HepG2 (cell line): ENCODE data around the gene CASKIN2. TPM values are rescaled to one million over a fixed set of nuclear protein-coding genes. Genes with fewer than 3 reads are reported as not detected.

Experiments
- CBX2 ChIP-seq, 2 experiments: fragments of 200-600 bp in 1 of 2; sonication (generic); formaldehyde crosslinking in 1 of 2; IDR thresholded peaks; 2 replicates each; pipeline versions ENCODE4 v1.7.0 to v1.8.1; 2018 to 2022; ENCODE audit warnings: low read depth in 2 of 2, low read length in 1 of 2, mild to moderate bottlenecking in 1 of 2, missing genetic modification reagents in 1 of 2
- GABPB1 ChIP-seq: IDR thresholded peaks from 2 replicates; pipeline ENCODE4 v1.6.1; 2016; ENCODE audit warnings: mild to moderate bottlenecking, missing genetic modification reagents, moderate library complexity, missing compliant biosample characterization
- NR1H2 ChIP-seq: sonication (generic); formaldehyde crosslinking; IDR thresholded peaks from 2 replicates; pipeline ENCODE4 v1.8.1; 2022; ENCODE audit warnings: low read depth, missing genetic modification reagents, borderline replicate concordance
- SCMH1 ChIP-seq: sonication (generic); formaldehyde crosslinking; IDR thresholded peaks from 2 replicates; pipeline ENCODE4 v1.9.0; 2021; ENCODE audit warnings: missing genetic modification reagents, mild to moderate bottlenecking, borderline replicate concordance
- SKIL ChIP-seq: sonication (generic); formaldehyde crosslinking; IDR thresholded peaks from 2 replicates; pipeline ENCODE4 v1.8.0; 2022; ENCODE audit warnings: missing genetic modification reagents, mild to moderate bottlenecking, moderate library complexity, borderline replicate concordance
- TFDP1 ChIP-seq: IDR thresholded peaks from 2 replicates; pipeline ENCODE4 v1.6.1; 2016; ENCODE audit warnings: missing compliant biosample characterization, missing genetic modification reagents, borderline replicate concordance
- ZBTB39 ChIP-seq: sonication (generic); formaldehyde crosslinking; IDR thresholded peaks from 2 replicates; pipeline ENCODE4 v1.5.0; 2020; ENCODE audit warnings: missing genetic modification reagents
- ZNF142 ChIP-seq: sonication (generic); formaldehyde crosslinking; IDR thresholded peaks from 2 replicates; pipeline ENCODE4 v1.4.0; 2020; ENCODE audit warnings: missing genetic modification reagents
- ZNF761 ChIP-seq: sonication (generic); formaldehyde crosslinking; conservative IDR thresholded peaks from 2 replicates; pipeline ENCODE4 v1.4.0; 2020; ENCODE audit warnings: mild to moderate bottlenecking, missing genetic modification reagents
- ZNF780A ChIP-seq: sonication (generic); formaldehyde crosslinking; IDR thresholded peaks from 2 replicates; pipeline ENCODE4 v1.8.0; 2022; ENCODE audit warnings: mild to moderate bottlenecking, missing genetic modification reagents, moderate library complexity
- polyA plus RNA-seq, 8 experiments: library from polyadenylated mRNA; depleted of rRNA in 3 of 8; stranded (reverse) in 7 of 8; unstranded in 1 of 8; fragments of >200 nt; fragmentation: Illumina TruSeq in 4 of 8; extraction: Trizol in 4 of 8; gene quantifications; 2 replicates each; pipeline versions ENCODE4 v1.2.1 to v1.2.3, GENCODE V29; 2011 to 2016; ENCODE audit warnings: low read depth in 4 of 8, missing spikeins in 1 of 8, mixed read lengths in 1 of 8; ENCODE audit not compliant: insufficient read depth in 1 of 8
- total RNA-seq, 5 experiments: library from RNA; depleted of rRNA; stranded (reverse); fragments of >200 nt; fragmentation: Illumina TruSeq; extraction: Trizol; gene quantifications; 2 replicates each; pipeline ENCODE4 v1.2.3, GENCODE V29; 2016; ENCODE audit warnings: low read depth in 1 of 5
- TF ChIP-seq, protein P1 (sequence below): sonication (generic); formaldehyde crosslinking; conservative IDR thresholded peaks from 2 replicates; pipeline ENCODE4 v1.4.0; 2020; ENCODE audit warnings: mild to moderate bottlenecking, missing genetic modification reagents, moderate library complexity

CASKIN2 gene
- total and polyA plus RNA-seq, 2 of the 13 experiments (the other 11 are each of a cell fraction or from before 2014, with no cell fraction given) = 5.2 to 7.8 TPM

DNA sequence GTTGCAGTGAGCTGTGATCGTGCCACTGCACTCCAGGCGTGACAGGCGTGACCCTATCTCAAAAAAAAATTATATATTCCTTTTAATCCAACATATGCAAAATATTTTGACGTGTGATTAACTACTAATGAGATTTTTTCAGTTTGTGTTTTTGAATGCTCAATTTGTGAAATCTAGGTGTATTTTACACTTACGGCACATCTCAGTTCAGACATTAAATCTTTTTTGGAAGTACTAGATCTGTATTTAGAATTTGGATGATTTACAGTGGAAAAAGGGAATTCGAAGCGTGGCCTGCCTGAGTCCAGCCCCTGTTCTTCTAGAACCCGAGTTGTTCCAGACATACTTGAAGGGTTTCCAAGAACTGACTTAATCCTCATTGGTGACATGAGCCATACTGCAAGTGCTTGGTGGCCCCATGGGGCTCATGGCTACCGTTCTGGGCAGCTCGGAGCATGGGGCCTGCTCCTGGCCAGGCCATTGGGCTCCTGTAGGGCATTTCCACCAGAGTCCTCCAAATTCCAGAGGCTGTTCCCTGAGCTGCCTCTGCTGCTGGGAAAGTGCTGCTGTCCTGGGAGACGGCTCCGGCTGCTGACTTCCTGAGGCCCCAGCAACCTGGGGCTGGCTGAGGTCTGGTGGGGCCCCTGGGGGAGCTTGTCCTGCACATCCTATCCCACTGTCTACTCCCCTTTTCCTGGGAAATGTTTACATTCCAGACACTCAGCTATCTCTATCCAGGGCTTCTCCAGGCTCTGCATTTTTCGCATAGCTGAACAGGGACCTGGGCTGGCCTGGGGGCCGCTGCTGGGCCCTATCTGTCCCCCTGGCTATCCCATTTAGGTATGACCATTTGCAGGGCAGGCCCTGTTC is 37.3 kb upstream of the CASKIN2 start (continued):
- TF ChIP-seq, protein P1, sequence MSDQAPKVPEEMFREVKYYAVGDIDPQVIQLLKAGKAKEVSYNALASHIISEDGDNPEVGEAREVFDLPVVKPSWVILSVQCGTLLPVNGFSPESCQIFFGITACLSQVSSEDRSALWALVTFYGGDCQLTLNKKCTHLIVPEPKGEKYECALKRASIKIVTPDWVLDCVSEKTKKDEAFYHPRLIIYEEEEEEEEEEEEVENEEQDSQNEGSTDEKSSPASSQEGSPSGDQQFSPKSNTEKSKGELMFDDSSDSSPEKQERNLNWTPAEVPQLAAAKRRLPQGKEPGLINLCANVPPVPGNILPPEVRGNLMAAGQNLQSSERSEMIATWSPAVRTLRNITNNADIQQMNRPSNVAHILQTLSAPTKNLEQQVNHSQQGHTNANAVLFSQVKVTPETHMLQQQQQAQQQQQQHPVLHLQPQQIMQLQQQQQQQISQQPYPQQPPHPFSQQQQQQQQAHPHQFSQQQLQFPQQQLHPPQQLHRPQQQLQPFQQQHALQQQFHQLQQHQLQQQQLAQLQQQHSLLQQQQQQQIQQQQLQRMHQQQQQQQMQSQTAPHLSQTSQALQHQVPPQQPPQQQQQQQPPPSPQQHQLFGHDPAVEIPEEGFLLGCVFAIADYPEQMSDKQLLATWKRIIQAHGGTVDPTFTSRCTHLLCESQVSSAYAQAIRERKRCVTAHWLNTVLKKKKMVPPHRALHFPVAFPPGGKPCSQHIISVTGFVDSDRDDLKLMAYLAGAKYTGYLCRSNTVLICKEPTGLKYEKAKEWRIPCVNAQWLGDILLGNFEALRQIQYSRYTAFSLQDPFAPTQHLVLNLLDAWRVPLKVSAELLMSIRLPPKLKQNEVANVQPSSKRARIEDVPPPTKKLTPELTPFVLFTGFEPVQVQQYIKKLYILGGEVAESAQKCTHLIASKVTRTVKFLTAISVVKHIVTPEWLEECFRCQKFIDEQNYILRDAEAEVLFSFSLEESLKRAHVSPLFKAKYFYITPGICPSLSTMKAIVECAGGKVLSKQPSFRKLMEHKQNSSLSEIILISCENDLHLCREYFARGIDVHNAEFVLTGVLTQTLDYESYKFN (CRISPR knock-in tag) = peak; percentile 88
- TF ChIP-seq SKIL (CRISPR knock-in tag) (peak; percentile 78), NR1H2 (CRISPR knock-in tag) (no peak), ZNF761 (CRISPR knock-in tag) (0 out of 2 replicates have a peak, but pooled peaks have one; percentile 67), GABPB1 (CRISPR knock-in tag) (peak; percentile 49; the same call in 1 of the 2 replicates), SCMH1 (CRISPR knock-in tag) (no peak), TFDP1 (CRISPR knock-in tag) (no peak), ZBTB39 (CRISPR knock-in tag) (no peak), CBX2 (IDR thresholded peaks at IDR 0.05; ENCODE audit: low read depth, low read length) (no peak), CBX2 (CRISPR knock-in tag; IDR thresholded peaks at IDR 0.05; ENCODE audit: low read depth) (no peak), ZNF780A (CRISPR knock-in tag) (no peak), ZNF142 (CRISPR knock-in tag) (no peak)
